ENCODE results near the gene JOSD2.

JOSD2 gene

DNA sequence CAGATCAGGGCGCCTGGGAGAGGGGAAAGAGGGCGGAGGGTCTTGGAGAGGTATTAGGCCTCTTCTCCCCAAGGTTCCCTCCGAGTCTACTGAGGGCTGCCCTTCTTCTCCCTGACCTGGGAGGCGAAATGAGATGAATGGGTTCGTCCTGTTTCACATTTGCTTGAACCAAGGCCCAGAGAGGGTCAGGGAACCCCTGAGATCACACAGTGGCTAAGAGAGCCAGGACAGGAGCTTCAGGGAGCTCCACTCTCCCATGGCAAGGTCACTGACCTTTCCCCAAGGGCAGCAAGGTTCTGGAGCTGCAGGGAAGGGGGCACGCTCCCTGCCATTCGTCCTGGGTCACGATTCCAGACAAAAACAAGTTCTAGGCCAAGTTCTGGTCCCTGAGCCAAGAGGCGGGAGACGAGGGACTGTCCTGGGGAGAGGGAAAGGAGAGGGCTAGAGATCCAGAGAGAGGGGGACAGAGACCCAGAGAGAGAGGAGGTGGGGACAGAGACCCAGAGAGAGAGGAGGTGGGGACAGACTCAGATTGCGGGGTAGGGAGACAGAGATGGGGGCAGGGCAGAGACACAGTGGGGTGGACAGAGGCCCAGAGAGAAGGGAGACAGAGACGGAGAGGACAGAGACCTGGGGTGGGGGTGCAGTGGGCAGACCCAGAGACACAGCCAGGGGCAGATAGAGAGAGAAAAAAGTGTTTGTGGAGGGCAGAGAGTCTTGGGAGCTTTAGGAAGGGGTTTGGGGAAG, 2.2 kb upstream of the JOSD2 start:
- no peak for FAIRE-seq

DNA sequence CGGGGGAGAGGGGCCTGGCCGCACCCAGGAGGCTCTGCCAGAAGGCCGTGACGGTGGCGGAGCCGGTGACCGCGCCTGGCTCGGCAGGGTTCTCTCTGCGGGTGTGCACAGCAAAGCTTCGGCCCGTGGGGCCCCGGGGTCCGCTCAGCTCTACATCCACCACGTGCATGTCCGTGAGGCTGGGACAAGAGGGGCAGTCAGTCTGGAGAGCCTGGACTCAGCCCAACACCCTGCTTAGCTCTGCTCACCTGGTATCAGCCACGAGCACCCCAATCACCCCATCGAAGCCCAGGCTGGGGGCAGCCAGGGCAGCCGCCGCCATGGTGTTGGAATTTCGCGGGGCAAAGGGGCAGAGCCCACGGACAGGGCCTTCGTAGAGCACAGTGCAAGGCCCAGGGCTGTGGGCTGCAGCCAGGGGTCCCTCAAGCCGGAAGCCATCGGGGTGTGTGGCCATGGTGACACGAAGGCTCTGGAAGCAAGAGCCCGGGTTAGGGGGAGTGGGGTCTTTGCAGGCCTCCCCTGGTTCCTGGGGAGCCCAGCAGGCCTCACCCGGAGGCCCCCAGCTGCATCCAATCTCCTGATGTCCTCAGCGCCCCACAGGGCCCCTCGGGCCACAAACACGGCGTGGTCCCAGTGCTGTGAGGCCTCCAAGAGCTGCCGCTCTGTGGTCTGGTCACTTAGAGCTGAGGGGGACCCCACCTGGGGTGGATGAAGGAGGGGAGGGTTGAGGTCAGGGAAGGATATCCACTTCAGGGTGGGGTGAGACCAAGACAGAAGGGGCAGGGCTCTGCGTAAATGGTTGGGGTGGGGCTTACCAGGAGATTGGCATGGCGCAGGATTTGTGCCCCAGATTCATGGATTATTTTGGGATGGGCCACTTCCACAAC, 1.4 kb upstream of the JOSD2 start:
- no peak for FAIRE-seq

DNA sequence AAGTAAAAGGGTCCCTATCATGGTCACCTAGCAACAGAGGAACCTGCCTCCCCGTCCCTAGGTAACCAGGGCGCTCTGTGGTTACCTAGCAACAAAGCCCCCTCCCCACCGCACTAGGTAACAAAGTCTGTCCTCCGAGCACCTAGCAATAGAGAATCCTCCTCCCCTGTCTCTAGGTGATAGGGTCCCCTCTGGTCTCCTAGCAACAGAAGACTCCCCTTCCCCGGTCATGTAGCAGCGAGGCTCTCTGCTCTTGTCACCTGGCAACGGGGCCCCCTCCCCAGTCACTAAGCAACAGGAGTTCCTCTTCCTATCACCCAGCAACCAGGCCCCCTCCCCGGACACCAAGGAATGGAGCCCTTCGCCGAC, 307 bp downstream of the JOSD2 start:
- no peak for FAIRE-seq

DNA sequence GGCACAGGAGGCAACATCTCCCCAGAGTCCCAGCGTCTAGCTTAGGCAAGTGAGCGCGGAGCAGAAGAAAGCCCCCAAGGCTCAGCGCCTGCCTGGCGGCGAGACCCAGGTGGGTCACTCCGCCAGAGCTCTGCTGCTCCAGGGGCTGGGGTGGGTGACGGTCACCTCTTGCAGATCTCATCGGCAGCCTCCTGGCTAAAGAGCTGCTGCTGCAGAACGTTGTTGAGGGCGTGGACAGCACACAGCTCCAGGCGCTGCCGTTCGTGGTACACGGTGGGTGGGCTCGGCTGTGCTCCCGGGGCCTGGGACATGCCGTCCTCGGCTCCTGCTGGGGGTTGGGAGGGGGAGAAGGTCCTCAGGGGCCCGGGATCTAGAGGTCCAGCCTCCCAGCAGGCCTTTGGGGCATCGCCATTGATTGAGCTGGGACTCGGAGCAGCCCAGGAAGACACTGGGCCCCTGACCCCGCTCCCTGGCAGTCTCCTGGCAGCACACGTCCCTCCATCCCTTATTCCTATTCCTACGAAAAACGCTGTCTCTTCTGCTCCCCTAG, 795 bp downstream of the JOSD2 start:
- no peak for FAIRE-seq

DNA sequence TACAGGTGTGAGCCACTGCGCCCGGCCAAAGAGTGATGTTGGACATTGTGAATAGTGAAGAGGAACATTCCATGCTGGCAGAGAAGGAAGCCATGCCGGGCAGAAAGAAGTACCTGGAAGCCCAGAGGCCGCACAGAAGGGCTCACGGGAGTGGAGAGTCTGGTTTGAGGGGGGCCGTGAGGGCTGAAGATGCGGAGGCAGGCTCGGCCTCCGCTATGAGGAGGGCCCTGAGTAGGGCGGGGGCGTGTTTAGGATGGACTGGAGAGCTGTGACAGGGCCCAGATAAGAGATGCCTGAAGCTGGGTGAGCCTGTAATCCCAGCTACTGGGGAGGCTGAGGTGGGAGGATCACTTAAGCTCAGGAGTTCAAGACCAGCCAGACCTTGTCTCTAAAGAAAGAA, 1.6 kb downstream of the JOSD2 start:
- no peak for FAIRE-seq

DNA sequence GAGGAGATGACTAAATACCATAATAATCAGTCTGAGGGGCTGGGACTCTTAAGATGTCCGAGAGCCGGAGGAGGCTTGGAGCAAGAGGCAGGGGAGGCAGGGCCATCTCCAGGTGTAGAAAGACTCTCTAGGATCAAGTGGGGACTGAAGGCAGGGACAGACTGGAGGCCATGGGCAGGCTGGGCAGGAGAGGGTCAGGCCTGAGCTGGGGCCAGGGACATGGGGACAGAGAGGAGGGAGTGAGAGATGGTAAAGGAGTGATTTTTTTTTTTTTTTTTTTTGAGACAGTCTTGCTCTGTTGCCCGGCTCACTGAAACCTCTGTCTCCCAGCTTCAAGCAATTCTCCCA, 2.2 kb downstream of the JOSD2 start:
- FAIRE-seq = no peak

DNA sequence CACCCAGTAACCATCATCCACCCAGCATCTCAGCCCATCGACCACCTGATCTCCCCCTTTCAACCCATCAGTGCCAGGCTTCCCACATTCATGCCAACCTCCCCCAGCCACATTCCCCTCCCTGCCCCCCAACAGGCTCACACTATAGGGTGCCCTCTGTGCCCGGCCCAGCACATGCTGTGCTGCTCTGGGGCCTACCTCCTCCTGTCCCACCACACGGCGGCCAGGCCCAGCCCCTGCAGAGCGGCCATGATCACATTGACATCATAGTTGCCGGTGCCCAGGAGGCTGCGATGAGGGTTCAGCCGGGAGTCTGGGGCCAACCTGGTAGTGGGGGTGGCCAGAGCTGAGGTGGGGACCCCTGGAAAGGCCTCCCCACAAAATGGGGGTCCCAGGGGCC, 3.6 kb downstream of the JOSD2 start:
- no peak for FAIRE-seq

DNA sequence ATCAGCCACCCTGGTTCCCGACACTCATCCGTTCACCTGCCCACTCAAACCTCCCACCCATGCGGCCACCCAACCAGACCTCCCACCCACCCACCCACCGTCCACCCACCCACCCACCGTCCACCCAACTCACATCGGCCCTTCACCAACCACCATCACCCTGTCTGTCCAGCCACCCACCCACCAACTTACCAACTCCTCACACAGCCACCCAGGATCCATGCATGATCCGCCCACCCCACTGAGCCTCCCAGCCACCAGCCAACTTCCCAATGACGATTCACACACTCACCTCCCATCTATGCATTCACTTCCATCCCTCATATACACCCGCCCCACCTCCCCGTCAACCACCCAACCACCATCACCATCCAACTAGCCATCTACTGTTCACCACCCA, 4.3 kb downstream of the JOSD2 start:
- FAIRE-seq = no peak

DNA sequence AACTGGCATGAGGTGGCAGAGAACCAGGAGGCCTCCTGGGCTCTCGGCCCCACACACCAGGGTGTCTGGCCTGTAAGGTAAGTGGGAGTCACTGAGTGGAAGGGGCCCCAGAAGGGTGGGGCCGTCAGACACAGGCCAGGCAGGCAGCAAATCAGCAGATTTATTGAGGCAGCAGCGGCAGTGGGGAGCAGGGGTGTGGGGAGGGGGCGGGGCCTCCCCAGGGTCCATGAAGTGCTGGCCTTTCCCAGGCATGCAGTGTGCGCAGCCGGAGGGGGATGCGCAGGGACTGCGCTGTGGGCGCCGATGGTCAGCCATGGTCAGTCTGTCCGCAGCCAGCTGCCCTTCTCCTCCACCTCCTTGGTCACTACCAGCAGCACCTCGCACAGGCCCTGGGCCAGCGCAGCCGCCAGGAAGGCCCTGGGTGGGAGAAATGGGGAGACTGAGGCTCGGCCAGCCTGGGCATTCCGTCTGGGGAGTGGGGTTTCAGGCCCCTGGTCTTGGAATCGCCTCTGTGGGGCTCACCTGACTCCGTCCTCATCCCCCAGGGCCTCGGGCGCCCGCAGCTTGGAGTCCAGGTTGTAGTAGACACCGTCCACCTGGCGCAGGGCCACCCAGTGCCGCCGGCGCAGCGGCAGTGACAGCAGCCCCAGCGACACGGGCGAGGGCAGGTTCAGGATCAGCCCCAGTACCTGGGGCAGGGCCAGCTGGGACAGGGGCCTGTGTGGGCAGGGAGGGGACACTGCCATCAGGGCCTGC, 5.0 kb downstream of the JOSD2 start:
- FAIRE-seq = no peak

DNA sequence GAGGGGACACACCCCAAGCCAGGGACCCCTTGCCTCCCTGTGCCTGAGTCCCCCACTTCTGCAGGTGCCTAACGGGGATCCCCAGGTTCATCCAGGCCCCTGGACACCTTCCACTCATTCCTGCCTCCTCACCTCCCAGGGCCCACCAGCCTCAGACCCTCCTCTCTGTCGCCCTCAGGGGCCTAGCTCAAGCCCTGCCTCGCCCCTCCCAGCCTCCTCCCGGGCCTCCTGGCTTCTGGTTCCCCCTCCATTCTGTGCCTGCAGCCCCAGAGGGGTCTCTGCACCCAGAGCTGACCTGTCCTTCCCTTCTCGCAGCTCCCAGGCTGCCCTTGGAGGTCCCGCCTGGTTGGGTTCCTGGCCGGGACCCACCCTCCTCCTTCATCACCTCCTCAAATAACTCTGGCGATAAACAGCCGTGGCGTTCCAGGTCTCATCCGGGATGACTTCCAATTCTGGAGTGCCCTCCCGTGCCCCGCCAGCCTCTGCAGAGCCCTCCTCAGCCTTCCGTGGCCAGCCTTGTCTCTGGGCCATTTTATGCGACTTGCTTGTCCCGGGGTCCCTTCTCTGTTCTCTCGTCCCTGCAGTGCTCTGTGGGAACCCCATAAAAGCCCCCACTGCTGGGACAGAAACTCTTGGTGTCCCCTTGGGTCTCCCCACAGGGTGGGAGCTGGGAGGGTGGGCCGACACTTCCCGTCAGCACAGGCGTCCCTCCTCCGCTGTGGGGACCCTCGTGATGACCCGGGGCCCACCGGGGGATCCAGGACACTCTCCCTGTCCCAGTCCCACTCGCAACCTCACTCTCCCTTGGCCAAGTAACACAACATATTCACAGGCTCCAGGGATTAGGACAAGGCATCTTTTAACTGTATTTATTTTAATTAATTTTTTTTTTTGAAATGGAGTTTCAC, 9.2 kb downstream of the JOSD2 start:
- FAIRE-seq = no peak

DNA sequence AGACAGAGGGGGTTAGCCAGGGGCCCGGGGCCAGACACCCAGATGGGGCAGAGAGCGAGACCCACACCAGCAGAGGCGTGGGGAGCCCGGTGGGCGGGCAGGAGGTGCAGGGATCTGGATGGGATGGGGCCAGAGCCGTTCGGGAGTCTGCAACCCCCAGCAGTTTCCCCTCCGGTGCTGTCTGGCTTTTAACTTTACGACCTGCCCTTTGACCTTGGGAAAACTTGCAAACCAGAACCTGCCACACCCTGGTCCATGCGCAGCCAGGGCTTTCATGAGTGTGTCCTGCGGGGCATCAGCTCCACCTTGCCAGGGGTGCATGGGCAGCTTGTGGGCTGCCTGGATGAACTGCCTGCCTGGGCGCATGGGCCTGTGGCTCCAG, 9.8 kb downstream of the JOSD2 start:
- FAIRE-seq = no peak

DNA sequence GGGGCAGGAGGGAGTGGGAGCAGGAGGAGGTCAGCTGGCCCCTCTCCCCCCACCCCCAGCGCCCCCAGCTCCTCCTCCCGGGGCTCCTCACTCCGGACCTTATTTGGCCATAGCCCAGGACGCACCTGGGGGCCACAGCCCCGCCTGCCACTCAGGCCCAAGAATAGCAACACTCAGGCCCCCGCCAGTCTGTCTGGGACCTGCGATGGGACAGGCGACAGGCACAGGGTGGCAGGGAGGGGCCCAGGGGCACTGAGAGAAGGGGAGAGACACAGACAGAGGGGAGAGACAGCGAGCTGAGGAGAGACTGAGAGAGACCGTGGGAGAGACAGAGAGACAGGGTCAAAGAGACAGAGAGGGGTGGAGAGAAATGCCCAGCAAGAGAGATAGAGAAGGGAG, 10.2 kb downstream of the JOSD2 start:
- FAIRE-seq = no peak

DNA sequence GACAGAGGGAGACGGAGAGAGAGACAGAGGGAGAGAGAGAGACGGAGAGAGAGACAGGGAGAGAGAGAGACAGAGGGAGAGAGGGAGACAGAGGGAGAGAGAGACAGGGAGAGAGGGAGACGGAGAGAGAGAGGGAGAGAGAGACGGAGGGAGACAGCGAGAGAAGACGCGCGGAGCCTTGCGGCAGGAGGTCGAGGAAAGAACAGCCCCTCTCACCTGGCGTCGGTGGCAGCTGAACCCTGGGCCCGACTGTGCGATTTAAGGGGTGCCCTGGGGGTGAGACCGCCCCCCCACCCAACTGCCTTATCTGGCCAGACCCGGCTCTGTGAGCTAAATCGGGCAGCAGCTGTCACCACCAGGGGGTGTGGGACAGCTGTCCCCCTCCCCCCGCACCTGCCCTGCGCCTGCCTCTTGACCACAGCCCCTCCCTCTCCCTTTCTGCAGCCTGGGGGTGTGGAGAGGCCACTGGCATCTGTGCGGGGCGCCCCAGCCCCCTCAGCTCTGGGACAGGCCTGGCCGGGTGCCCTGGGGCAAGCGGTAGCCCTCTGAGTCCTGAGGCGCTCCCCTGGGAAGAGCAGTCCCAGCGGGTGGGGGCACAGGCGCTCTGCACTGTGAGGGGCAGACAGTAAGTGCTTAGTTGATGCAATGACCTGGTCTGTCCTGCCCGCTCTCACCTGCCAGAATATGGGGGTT, 10.8 kb downstream of the JOSD2 start:
- no peak for FAIRE-seq

DNA sequence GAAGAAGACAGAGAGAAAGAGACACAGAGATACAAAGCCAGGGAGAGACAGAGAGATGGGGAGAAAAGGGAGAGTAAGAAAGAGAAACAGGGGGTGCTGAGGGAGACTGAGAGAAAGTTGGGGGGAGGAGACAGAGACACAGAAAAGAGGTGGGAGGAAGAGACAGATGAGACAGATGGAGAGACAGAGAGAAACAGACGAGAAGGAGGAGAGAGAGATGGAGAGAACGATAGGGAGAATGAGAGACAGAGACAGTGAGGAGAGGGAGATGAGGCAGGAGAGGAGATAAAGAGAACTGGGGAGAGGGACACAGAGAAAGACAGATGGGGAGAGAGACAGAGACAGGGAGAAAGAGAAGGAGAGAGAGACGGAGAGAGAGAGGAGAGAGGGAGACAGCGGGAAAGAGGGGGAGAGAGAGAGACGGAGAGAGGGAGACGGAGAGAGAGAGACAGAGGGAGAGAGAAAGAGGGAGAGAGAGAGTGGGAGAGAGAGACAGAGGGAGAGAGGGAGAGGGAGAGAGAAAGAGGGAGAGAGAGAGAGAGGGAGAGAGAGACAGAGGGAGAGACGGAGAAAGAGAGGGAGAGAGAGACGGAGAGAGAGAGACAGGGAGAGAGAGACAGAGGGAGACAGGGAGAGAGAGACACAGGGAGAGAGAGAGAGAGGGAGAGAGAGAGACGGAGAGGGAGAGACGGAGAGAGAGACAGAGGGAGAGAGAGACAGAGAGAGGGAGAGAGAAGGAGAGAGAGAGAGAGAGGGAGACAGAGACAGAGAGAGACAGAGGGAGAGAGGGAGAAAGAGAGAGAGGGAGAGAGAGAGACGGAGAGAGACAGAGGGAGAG, 12.6 kb downstream of the JOSD2 start:
- FAIRE-seq = no peak

DNA sequence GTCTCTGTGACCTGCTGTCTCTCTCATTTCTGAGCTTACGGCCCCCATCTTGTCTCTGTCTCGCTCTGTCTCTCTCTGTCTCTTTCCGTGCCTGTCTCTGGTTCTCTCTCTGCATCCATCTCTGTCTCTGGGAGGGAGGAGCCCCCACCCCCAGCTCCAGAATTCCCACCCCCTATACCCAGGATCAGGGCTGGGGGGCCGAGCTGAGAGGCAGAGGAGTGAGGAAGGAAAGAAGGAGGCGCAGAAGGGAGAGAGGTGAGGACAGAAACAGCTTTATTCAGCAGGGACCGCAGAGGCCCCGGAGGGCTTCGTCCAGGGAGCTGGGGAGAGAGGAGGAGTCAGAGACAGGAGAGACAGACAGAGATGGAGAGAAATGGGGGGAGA, 14.0 kb downstream of the JOSD2 start:
- FAIRE-seq = no peak

DNA sequence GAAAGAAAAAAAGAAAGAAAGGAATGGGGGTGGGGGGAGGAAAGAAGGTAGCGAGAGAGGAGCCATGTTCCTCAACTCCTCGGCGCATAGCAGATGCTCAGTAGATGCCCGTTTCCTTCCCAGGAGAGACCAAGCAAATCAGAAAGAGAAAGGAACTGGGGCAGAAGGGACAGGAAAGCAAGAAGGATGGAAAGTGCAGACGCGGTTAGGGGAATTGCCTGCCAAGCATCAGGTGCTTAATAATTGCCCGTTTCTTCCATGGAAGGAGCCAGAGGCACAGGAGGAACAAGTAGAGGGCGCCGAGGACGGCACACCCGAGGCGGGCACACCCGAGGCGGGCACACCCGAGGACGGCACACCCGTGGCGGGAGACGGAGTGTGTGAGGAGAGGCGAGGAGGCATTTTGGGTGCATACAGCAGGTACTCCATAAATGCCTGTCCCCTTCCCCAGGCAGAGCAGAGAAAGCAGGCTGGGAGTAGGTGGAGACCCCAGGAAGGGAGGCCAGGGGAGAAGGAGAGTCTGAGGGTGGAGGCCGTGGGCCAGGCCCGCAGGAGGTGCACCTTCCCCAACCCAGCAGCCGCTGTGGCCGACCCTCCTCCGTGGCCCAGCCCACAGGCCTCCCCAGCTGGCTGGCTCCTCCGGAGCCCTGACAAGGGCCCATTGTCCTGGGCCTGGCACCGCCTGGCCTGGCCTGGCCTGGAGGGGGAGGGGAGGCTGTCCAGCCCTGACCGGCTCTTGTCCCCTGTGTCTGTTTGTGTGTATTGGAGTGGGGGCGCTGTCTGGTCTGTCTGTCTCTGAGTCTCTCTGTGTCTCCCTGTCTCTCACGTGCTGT, 14.6 kb downstream of the JOSD2 start:
- FAIRE-seq = no peak

DNA sequence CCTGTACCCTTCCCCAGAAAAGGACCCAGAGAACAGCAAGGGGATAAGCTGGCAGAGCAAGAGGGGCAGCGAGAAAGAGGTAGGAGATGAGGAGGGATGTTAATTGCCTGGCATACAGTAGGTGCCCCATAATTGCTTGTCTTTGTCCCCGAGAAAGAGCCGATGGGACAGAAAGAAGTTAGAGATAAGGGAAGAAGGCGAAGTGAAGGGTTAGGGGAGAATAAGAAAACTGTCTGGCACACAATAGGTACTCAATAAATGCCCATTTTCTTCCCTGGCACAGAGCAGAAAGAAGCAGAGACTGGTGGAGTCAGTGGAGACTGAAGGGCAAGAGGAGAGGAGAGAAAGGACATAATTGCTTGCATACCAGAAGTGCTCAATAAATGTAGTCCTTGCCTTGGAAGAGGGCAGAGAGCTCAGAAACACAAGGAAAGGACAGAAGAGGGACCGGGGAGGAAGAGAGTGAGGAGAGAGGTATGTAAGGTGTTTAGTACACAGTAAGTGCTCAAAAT, 15.9 kb downstream of the JOSD2 start:
- no peak for FAIRE-seq

DNA sequence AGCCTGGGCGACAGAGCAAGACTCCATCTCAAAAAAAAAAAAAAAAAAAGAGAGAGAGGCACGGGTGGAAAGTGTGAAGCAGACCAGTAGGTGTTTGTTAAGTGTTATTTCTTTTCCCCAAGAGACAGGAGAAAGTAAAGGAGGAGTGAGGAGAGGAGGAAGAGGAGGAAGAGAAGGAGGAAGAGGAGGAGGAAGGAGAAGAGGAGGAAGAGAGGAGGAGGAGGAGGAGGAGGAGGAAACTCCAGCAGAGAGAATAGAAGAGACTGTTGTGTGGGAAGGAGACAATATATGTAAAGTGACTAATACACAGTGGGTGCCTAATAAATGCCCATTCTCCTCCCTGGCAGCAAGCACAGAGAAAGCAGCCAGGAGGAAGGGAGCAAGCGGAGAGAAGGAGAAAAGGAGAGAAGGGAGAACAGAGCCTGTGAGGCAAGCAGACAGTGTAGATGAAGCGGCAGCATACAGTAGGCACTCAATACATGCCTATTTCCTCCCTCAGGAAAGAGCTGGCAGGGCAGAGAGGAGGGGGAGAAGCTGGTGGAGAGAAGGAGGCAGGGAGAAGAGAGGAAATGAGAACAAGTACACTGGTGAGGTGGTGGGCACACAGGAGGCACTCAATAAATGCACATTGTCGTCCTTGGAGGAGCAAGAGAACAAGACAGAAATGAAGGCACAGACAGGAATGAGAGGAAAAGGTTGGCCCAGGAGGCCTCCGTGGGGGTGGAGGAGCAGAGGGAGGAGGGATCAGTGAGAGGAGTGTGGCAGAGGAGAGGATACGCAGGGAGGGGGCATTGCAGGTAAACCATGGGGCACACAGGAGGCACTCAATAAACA, 16.6 kb downstream of the JOSD2 start:
- FAIRE-seq = no peak

DNA sequence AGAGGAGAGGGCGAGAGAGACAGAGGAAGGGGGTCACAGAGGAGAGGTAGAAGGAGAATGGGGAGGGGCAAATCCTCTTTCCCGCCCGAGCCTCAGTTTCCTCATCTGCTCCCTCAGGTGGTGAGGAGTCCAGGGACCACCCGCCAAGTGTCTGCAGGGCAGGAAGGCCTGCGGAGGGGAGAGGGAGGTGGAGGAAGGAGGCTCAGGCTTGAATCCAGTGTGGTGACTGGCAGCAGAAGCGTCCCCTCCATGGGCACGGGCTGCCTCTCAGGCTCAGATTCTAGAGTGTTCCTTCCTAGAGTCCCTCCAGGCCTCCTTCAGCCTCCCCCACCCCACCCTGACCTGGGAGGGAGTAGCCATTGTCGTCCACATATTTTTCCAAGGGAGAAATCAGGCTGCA, 17.8 kb downstream of the JOSD2 start:
- FAIRE-seq = no peak
